OCI-LY3 (cell line): ENCODE data around the gene CLPSL2.

ENCODE experiments used
- EZH2phosphoT487 ChIP-seq: fragments of 200-600 bp; shearing (Covaris generic); IDR thresholded peaks from 2 replicates; pipeline ENCODE4 v1.6.1; 2018; ENCODE audit warnings: antibody characterized with exemption, mixed run types, low read depth
- TF ChIP-seq, protein P1 (sequence below): fragments of 200-600, 300-600 bp; sonication (generic); IDR thresholded peaks from 2 replicates; pipeline ENCODE4 v1.5.1; 2014; ENCODE audit warnings: antibody characterized with exemption, low read length, low read depth

DNA sequence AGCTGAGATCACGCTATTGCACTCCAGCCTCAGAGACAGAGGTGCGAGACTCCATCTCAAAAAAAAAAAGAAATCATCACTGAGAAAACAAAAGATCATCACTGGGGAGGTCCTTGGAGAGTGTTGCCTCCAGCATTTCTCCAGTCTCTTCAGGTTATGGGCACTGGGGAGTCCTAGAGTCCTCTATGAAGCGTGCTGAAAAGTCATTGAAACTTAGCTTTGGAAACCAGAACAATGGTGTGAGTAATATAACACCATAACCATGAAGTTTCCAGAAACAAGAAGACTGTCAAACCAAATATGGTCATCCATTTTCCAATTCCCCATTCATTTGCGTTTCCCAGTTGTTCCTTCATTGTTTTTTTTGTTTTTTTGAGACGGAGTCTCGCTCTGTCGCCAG lies 25.8 kb upstream of the CLPSL2 start:
- TF ChIP-seq, protein P1, sequence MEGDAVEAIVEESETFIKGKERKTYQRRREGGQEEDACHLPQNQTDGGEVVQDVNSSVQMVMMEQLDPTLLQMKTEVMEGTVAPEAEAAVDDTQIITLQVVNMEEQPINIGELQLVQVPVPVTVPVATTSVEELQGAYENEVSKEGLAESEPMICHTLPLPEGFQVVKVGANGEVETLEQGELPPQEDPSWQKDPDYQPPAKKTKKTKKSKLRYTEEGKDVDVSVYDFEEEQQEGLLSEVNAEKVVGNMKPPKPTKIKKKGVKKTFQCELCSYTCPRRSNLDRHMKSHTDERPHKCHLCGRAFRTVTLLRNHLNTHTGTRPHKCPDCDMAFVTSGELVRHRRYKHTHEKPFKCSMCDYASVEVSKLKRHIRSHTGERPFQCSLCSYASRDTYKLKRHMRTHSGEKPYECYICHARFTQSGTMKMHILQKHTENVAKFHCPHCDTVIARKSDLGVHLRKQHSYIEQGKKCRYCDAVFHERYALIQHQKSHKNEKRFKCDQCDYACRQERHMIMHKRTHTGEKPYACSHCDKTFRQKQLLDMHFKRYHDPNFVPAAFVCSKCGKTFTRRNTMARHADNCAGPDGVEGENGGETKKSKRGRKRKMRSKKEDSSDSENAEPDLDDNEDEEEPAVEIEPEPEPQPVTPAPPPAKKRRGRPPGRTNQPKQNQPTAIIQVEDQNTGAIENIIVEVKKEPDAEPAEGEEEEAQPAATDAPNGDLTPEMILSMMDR = no peak
- TF ChIP-seq EZH2phosphoT487 = no peak
